ENCODE results near the gene OLFM4.

OLFM4 gene

GRCh38 chr13:53048880-53049279, 20.3 kb downstream of the OLFM4 start:
- H3K4me3 ChIP-seq (ENCODE audit: low read length) = no peak overlapping the region
- H3K27ac ChIP-seq (ENCODE audit: low read length) = no peak overlapping the region
- H3K27me3 ChIP-seq (ENCODE audit: insufficient read depth, low read length) = no peaks in the 10 kb centered on the region
- no peak overlapping the region for H3K9ac ChIP-seq (ENCODE audit: low read depth, low read length)
- no peaks in the 10 kb centered on the region for H3K9me3 ChIP-seq (ENCODE audit: insufficient read depth, low read depth, low read length)
- no peaks in the 10 kb centered on the region for H3K36me3 ChIP-seq (ENCODE audit: insufficient read depth, low read depth, low read length)
- H3K4me1 ChIP-seq (ENCODE audit: insufficient read depth, low read length) = no peaks in the 10 kb centered on the region

- no peak overlapping the region for H3K4me3 ChIP-seq (ENCODE audit: low read length)
Observed at GRCh38 chr13:53050151-53050550, 21.5 kb downstream of the OLFM4 start.

GRCh38 chr13:53052675-53053074, 24.1 kb downstream of the OLFM4 start:
- no peaks in the 10 kb centered on the region for H3K9me3 ChIP-seq (ENCODE audit: insufficient read depth, low read depth, low read length)
- no peaks in the 10 kb centered on the region for H3K36me3 ChIP-seq (ENCODE audit: insufficient read depth, low read depth, low read length)
- H3K4me1 ChIP-seq (ENCODE audit: insufficient read depth, low read length) = no peaks in the 10 kb centered on the region
- H3K27me3 ChIP-seq (ENCODE audit: insufficient read depth, low read length) = no peaks in the 10 kb centered on the region
- no peak overlapping the region for H3K4me3 ChIP-seq (ENCODE audit: low read length)
- H3K27ac ChIP-seq (ENCODE audit: low read length) = no peak overlapping the region
- H3K9ac ChIP-seq (ENCODE audit: low read depth, low read length) = no peak overlapping the region

More at GRCh38 chr13:53050151-53050550, 21.5 kb downstream of the OLFM4 start:
- no peaks in the 10 kb centered on the region for H3K9me3 ChIP-seq (ENCODE audit: insufficient read depth, low read depth, low read length)
- H3K9ac ChIP-seq (ENCODE audit: low read depth, low read length) = no peak overlapping the region
- no peaks in the 10 kb centered on the region for H3K4me1 ChIP-seq (ENCODE audit: insufficient read depth, low read length)
- no peaks in the 10 kb centered on the region for H3K36me3 ChIP-seq (ENCODE audit: insufficient read depth, low read depth, low read length)
- H3K27me3 ChIP-seq (ENCODE audit: insufficient read depth, low read length) = no peaks in the 10 kb centered on the region
- no peak overlapping the region for H3K27ac ChIP-seq (ENCODE audit: low read length)

- Histone ChIP-seq H3K36me3 (ENCODE audit: insufficient read depth, low read depth, low read length) (no peaks in the 10 kb centered on the region), H3K27me3 (ENCODE audit: insufficient read depth, low read length) (no peaks in the 10 kb centered on the region), H3K4me1 (ENCODE audit: insufficient read depth, low read length) (no peaks in the 10 kb centered on the region), H3K27ac (ENCODE audit: low read length) (no peak overlapping the region), H3K9me3 (ENCODE audit: insufficient read depth, low read depth, low read length) (no peaks in the 10 kb centered on the region), H3K9ac (ENCODE audit: low read depth, low read length) (no peak overlapping the region), H3K4me3 (ENCODE audit: low read length) (no peak overlapping the region)
Observed at GRCh38 chr13:53054569-53054968, 26.0 kb downstream of the OLFM4 start.

- no peaks in the 10 kb centered on the region for H3K4me1 ChIP-seq (ENCODE audit: insufficient read depth, low read length)
- no peaks in the 10 kb centered on the region for H3K9me3 ChIP-seq (ENCODE audit: insufficient read depth, low read depth, low read length)
- H3K4me3 ChIP-seq (ENCODE audit: low read length) = no peak overlapping the region
- H3K27me3 ChIP-seq (ENCODE audit: insufficient read depth, low read length) = no peaks in the 10 kb centered on the region
- no peak overlapping the region for H3K9ac ChIP-seq (ENCODE audit: low read depth, low read length)
- no peaks in the 10 kb centered on the region for H3K36me3 ChIP-seq (ENCODE audit: insufficient read depth, low read depth, low read length)
- no peak overlapping the region for H3K27ac ChIP-seq (ENCODE audit: low read length)
Observed at GRCh38 chr13:53058065-53058679, 29.6 kb downstream of the OLFM4 start.

- Histone ChIP-seq H3K27ac (ENCODE audit: low read length) (no peak overlapping the region), H3K4me1 (ENCODE audit: insufficient read depth, low read length) (no peaks in the 10 kb centered on the region), H3K36me3 (ENCODE audit: insufficient read depth, low read depth, low read length) (no peaks in the 10 kb centered on the region), H3K9ac (ENCODE audit: low read depth, low read length) (no peak overlapping the region), H3K27me3 (ENCODE audit: insufficient read depth, low read length) (no peaks in the 10 kb centered on the region), H3K9me3 (ENCODE audit: insufficient read depth, low read depth, low read length) (no peaks in the 10 kb centered on the region), H3K4me3 (ENCODE audit: low read length) (no peak overlapping the region)
Observed at GRCh38 chr13:53060840-53061490, 32.4 kb downstream of the OLFM4 start.

- Histone ChIP-seq H3K4me1 (ENCODE audit: insufficient read depth, low read length) (peaks cover 3% of the 10 kb centered on the region; the same call in 1 of the 2 replicates), H3K27me3 (ENCODE audit: insufficient read depth, low read length) (no peaks in the 10 kb centered on the region), H3K4me3 (ENCODE audit: low read length) (no peak overlapping the region), H3K36me3 (ENCODE audit: insufficient read depth, low read depth, low read length) (no peaks in the 10 kb centered on the region), H3K9ac (ENCODE audit: low read depth, low read length) (no peak overlapping the region), H3K27ac (ENCODE audit: low read length) (no peak overlapping the region), H3K9me3 (ENCODE audit: insufficient read depth, low read depth, low read length) (no peaks in the 10 kb centered on the region)
Observed at GRCh38 chr13:53064731-53065130, 36.1 kb downstream of the OLFM4 start.

GRCh38 chr13:53066411-53066810, 37.8 kb downstream of the OLFM4 start:
- H3K27me3 ChIP-seq (ENCODE audit: insufficient read depth, low read length) = no peaks in the 10 kb centered on the region

GRCh38 chr13:53068585-53069520, 40.2 kb downstream of the OLFM4 start:
- no peak overlapping the region for H3K27ac ChIP-seq (ENCODE audit: low read length)
- no peak overlapping the region for H3K9ac ChIP-seq (ENCODE audit: low read depth, low read length)
- peaks cover 3% of the 10 kb centered on the region; the same call in 1 of the 2 replicates for H3K4me1 ChIP-seq (ENCODE audit: insufficient read depth, low read length)
- no peaks in the 10 kb centered on the region for H3K9me3 ChIP-seq (ENCODE audit: insufficient read depth, low read depth, low read length)
- H3K36me3 ChIP-seq (ENCODE audit: insufficient read depth, low read depth, low read length) = no peaks in the 10 kb centered on the region
- H3K27me3 ChIP-seq (ENCODE audit: insufficient read depth, low read length) = no peaks in the 10 kb centered on the region
- no peak overlapping the region for H3K4me3 ChIP-seq (ENCODE audit: low read length)

More at GRCh38 chr13:53066411-53066810, 37.8 kb downstream of the OLFM4 start:
- H3K9ac ChIP-seq (ENCODE audit: low read depth, low read length) = no peak overlapping the region
- H3K4me1 ChIP-seq (ENCODE audit: insufficient read depth, low read length) = peaks cover 3% of the 10 kb centered on the region; the same call in 1 of the 2 replicates
- no peaks in the 10 kb centered on the region for H3K9me3 ChIP-seq (ENCODE audit: insufficient read depth, low read depth, low read length)
- no peaks in the 10 kb centered on the region for H3K36me3 ChIP-seq (ENCODE audit: insufficient read depth, low read depth, low read length)
- H3K27ac ChIP-seq (ENCODE audit: low read length) = no peak overlapping the region
- no peak overlapping the region for H3K4me3 ChIP-seq (ENCODE audit: low read length)

GRCh38 chr13:53069800-53070199, 41.2 kb downstream of the OLFM4 start:
- Histone ChIP-seq H3K27ac (ENCODE audit: low read length) (no peak overlapping the region), H3K9me3 (ENCODE audit: insufficient read depth, low read depth, low read length) (no peaks in the 10 kb centered on the region), H3K27me3 (ENCODE audit: insufficient read depth, low read length) (no peaks in the 10 kb centered on the region), H3K4me1 (ENCODE audit: insufficient read depth, low read length) (peaks cover 3% of the 10 kb centered on the region; the same call in 1 of the 2 replicates), H3K36me3 (ENCODE audit: insufficient read depth, low read depth, low read length) (no peaks in the 10 kb centered on the region), H3K9ac (ENCODE audit: low read depth, low read length) (no peak overlapping the region), H3K4me3 (ENCODE audit: low read length) (no peak overlapping the region)

- no peaks in the 10 kb centered on the region; the same call in 1 of the 2 replicates for H3K9me3 ChIP-seq (ENCODE audit: insufficient read depth, low read depth, low read length)
- peaks cover 13% of the 10 kb centered on the region; the same call in 1 of the 2 replicates for H3K4me1 ChIP-seq (ENCODE audit: insufficient read depth, low read length)
- H3K27me3 ChIP-seq (ENCODE audit: insufficient read depth, low read length) = no peaks in the 10 kb centered on the region
- H3K9ac ChIP-seq (ENCODE audit: low read depth, low read length) = no peak overlapping the region
- no peak overlapping the region for H3K27ac ChIP-seq (ENCODE audit: low read length)
- no peak overlapping the region for H3K4me3 ChIP-seq (ENCODE audit: low read length)
- no peaks in the 10 kb centered on the region for H3K36me3 ChIP-seq (ENCODE audit: insufficient read depth, low read depth, low read length)
Observed at GRCh38 chr13:53073711-53074110, 45.1 kb downstream of the OLFM4 start.
